Stimulated activated CD8-positive, alpha-beta memory T cell treated with anti-CD3 and anti-CD28 coated beads, Interleukin-15, amount 100 ng/mL, for 24 hours (primary cell): ENCODE measurements around the gene HIPK2.

ENCODE experiments used
- DNase-seq: peaks from one replicate; pipeline ENCODE4 v3.0.0-alpha.2; 2020; ENCODE audit warnings: low read depth

The HIPK2 gene

GRCh38 chr7:139695051-139695450, 82.7 kb downstream of the HIPK2 start:
- DNase-seq: no peak

GRCh38 chr7:139694389-139694676, 83.5 kb downstream of the HIPK2 start:
- no peak for DNase-seq

- no peak for DNase-seq
Observed at GRCh38 chr7:139693651-139694388, 84.0 kb downstream of the HIPK2 start.

DNA sequence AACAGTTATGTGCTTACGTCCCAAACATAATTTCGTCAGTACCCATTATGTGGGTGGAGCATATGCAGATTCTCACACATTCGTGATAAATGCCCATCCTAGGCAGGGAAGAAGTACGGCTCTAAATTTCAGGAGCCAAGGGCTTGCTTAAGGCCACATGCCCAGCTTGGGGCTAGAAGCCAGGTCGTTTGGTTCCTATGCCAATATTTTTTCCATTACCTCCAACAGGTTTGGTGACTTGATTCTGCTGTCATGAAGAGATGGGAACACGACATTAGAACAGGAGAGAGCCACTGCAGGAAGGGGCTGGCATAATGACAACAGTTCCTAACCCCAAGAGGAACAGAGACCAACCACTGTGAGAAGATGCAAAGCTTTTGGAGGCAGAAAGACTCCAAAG, 85.1 kb downstream of the HIPK2 start:
- no peak for DNase-seq

DNA sequence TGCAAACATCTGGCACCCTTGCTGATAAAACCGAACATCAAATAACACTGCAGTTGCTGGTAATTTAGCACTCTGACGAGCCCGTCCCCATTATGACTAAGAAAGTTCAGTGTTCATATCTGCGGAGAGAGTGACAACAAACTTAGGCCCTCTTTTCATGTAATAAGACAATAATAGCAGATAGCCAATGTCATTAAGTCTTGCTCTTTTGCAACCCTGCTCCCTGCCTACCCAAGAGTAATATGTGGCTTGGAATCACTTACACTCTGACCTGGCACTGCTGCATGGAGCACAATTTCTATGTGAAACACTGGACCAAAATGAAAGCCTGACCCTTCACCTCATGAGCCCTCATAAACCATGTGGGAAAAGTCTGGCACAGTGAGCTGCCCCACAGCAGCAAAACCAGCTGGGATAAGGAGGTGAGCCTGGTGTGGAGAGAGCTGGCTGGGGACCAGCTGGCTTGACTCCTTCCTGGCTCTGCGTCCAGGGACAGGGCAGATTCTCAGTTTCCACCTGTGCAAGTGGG, 86.5 kb downstream of the HIPK2 start:
- DNase-seq: no peak

DNA sequence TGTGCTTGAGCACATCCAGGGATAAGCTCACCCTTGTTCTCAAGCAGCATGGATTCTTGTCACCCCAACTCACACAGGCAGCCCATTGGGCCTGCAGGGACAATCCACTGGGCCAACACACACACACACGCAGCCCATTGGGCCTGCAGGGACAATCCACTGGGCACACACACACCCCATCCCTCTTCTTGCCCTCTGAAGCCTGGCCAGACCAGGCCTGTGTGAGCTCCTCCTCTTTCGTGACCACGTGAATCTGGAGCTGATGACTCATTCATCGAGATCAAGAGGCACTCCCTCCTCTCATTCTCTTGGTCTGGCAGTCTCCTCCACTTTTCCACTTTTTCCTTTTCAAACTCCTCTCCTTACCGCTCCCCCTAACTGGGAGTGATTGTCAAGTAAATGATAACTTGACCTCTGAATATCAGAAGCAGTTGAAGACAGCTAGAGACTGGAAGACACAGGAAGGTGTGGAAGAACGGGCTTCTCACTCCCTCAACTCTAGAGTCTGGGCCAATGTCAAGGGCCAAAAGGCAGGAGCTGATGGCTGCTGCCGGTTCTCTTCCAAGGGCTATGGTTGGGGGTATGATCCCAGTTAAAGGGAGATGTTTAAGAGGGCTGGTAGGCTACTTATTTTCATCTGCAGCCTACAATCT, 89.7 kb downstream of the HIPK2 start:
- DNase-seq: no peak

DNA sequence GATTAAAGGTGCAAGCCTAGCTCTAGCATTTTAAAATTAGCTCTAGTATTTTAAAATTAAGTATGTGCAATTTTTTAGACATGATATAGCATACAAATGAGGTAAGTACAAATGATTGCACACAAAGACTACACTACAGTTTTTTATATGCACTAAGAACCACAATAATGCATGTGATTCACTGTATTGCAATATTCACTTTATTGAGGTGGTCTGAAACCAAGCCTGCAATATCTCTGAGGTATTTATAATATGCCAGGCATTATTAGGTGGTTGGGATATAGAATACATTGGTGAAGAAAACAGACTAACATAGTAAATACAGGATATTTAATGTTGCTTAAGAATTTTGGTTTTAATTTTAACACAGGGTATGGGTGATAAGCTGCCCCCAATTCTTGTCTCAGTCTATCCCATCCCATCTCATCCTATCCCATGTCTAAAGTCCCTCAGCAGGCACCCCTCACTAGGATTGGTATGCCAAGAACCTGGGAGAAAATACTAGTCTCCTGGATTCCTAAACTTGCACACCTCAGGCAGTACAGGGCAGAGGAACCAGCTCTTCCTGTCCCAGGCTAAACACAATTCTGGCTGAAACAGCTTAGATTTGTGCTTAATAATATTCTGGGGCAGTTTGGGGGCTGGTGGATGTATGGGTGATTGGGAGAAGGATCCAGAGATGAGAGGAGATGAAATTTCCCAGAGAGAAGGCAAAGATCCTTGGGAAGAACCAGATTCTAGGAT, 90.4 kb downstream of the HIPK2 start:
- DNase-seq: no peak

- DNase-seq: no peak
Observed at GRCh38 chr7:139683137-139683921, 94.5 kb downstream of the HIPK2 start.

GRCh38 chr7:139682136-139683013, 95.4 kb downstream of the HIPK2 start:
- DNase-seq: no peak

- no peak for DNase-seq
Observed at GRCh38 chr7:139681812-139682135, 96.0 kb downstream of the HIPK2 start.

DNA sequence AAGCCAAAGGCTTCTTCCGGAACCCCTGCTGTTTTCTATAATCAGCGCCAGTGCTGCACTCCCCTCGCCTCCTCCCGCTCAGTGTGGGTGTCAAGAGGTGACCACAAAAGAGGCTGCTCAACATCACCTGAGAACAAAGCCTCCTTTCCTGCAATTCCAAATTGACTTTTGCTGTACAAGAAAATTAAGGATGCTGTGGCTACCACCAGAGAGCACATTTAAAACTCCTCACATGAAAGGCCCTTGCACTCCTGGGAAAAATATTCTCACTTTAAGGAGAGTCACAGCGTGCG, 96.4 kb downstream of the HIPK2 start:
- DNase-seq: no peak

- DNase-seq: no peak
Observed at GRCh38 chr7:139680676-139681462, 96.9 kb downstream of the HIPK2 start.

DNA sequence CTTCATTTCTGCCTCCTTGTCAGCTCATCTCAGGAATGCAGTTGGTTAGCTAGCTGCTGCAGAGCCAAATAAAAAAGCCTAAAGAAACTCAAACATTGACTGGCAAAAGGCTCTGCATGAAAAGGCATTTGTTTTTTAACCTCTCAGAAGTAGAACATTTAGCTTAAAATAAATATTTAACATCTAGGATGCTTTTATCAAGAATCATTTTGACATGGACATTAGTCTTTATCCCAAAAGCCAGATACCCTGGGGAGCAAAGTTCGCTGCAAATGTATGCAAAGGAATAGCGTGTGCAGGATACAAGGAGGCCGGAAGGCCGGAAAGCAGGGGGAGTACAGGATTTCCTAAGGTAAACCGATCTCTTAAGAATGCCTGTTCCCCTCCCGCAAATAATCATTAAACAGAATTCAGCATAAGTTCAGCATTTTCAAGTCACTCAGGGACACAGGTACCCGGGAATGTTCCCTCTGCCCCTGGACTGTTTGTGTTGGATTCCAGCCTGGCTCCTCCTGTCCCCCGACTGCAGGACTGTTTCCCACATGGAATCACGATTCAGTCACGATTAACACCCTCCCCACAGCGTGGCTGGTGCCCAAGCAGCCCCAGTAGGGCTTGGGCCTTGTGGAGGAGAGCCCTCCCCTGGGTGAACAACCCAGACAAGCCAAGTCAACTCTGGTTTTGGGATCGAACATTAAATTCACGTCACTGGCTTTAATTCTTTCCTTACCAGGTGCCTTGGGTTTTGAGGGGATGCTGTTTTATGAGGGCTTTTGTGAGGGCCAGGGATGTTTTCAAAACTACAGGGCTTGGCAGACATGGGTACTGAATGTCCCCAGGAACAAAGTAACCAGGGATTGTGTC, 97.8 kb downstream of the HIPK2 start:
- no peak for DNase-seq

- no peak for DNase-seq
Observed at GRCh38 chr7:139676390-139676789, 101.4 kb downstream of the HIPK2 start.

DNA sequence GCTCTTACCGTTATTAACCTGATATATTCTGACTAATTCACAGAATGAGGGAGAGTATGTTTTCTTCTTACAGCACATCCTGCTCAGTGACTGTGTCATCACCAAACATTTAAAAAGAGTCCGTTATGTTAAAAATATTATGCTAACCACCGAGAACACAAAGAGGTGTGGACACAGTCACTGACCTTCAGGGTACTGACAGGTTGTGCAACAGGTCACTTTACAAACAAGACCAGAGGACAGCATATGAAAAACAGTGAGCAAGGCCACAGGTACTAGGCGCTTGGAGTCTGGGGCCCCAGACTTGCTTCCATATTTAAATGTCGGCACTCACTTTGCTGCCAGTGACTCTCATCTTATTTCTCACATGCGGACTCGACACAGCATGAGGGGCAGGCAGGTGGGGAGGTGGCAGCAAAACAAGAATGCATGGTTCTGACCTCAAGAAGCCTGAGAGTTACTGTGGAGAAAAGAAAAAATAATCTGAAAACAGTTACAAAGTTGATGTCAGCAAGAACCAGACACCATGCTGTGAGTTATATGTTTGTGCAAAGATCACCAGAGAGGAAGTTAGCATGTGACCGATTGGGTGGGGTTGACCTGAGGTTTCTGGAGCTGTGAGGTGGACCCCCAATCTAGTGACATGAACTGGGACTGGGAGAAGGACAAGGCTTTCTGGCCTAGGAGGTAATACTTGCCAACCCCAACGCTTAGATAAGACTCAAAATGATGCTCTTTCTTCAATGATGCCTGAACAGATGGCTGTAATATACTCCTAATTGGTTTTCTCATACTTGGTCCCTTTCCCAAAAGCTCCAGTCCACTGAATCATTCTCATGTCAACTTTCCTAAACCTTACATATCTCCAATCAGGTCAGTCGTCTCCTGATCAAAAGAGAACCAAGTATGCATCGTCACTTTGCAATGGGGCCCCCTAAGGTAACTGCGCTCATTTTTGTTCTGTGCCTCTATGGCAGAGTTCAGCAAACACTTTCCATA, 102.4 kb downstream of the HIPK2 start:
- DNase-seq: no peak

DNA sequence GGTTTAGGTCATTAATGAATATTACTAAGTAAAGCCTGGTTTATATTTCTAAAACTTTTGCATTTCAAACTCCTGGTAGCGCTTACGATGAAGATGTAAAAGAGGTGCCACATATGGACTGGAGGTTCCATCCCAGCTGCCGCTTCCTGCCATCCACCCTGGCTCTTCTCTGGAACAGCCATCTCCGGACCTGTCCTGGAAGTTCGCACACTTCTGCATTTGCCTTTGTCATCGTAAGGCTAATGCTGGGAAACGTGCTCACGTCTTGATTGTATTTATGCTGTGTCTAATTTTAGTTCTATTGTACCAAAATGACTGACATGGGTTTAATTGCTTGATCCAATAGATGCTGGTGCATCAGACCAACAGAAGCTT, 103.1 kb downstream of the HIPK2 start:
- no peak for DNase-seq

- no peak for DNase-seq
Observed at GRCh38 chr7:139674341-139674740, 103.5 kb downstream of the HIPK2 start.

DNA sequence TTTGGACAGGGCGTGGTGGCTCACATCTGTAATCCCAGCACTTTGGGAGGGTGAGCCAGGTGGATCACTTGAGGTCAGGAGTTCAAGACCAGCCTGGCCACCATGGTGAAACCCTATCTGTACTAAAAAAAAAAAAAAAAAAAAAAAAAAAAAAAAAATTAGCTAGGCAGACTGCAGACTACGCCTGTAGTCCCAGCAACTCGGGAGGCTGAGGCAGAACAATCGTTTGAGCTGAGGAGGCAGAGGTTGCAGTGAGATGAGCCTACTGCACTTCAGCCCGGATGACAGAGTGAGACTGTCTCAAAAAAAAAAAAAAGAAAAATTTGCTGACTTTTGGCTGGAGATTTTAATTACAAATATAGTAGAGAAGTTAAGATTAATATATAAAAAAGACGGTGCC, 104.0 kb downstream of the HIPK2 start:
- DNase-seq: no peak

DNA sequence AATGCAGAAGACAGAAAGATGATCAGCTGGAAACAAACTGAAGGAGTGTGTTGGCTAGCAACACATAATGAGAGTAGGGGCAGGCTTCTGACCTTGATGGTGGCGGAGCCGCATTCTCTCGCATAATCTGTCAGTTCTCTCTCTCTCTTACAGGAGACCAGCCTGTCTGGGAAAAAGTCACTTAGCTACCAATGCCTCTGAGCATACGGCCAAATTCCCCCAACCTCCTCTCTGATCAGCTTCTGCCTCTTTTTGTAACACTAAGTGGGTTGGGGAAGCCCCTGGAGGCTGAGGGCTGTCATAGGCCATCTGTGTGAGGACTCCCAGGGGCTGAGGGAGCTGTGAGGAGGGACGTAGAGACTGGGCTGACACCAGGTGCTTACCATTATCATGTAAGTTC, 104.6 kb downstream of the HIPK2 start:
- no peak for DNase-seq
